ENCODE results near the gene MCC. TPM values are rescaled to one million over a fixed set of nuclear protein-coding genes. Genes with fewer than 3 reads are reported as not detected.

The MCC gene
- polyA plus RNA-seq, 2 of the 4 experiments (the other 2 are of a cell fraction) = 0.09 to 0.10 TPM

GRCh38 chr5:113194591-113194990 lies 293.7 kb downstream of the MCC start:
- CTCF ChIA-PET = no interaction called here
- no peak for FAIRE-seq
- DNase-seq (ENCODE audit: low read depth in 1 of 2, low spot score in 1 of 2) = no peak
- TF ChIP-seq RCOR1 (IDR thresholded peaks at IDR 0.05; ENCODE audit: low read depth, low read length) = no peak
- TF ChIP-seq SREBF2 (IDR thresholded peaks at IDR 0.05) = no peak
- TF ChIP-seq RAD21 (conservative IDR thresholded peaks at IDR 0.05 in 1 of 2, IDR thresholded peaks at IDR 0.05 in 1 of 2) = no peak
- no peak for ATAC-seq
- Histone ChIP-seq H3K4me1 (no peaks in the 10 kb centered on the region), H3K4me3 (no peak overlapping the region), H3K27ac (no peak overlapping the region), H3K4me2 (no peak overlapping the region), H3K9me3 (0 out of 3 replicates have a peak, but pooled peaks cover 3% of the 10 kb centered on the region)
- POLR2A ChIA-PET = no interaction called here
- WGBS (ENCODE audit: missing lambda C conversion rate) = 17% methylated on average over 5 of the region's 5 CpGs

GRCh38 chr5:113194125-113194524 lies 294.1 kb downstream of the MCC start:
- no peak for FAIRE-seq
- POLR2A ChIA-PET = no interaction called here
- ATAC-seq = no peak
- 48% methylated on average over 6 of the region's 6 CpGs for WGBS (ENCODE audit: missing lambda C conversion rate)
- DNase-seq (ENCODE audit: low read depth in 1 of 2, low spot score in 1 of 2) = no peak
- Histone ChIP-seq H3K27ac (no peak overlapping the region), H3K4me2 (no peak overlapping the region), H3K9me3 (0 out of 3 replicates have a peak, but pooled peaks cover 3% of the 10 kb centered on the region), H3K4me1 (no peaks in the 10 kb centered on the region), H3K4me3 (no peak overlapping the region)
- TF ChIP-seq KDM1A (IDR thresholded peaks at IDR 0.05; ENCODE audit: low read depth) (no peak), FOXS1 (CRISPR knock-in tag; IDR thresholded peaks at IDR 0.05) (no peak)
- CTCF ChIA-PET = no interaction called here

- no peak overlapping the region for H3K27ac ChIP-seq
- ATAC-seq (no peak), FAIRE-seq (no peak), DNase-seq (ENCODE audit: low read depth in 1 of 2, low spot score in 1 of 2) (no peak)
- TF ChIP-seq BCL3 (IDR thresholded peaks at IDR 0.05) (no peak), POLR2AphosphoS2 (conservative IDR thresholded peaks at IDR 0.05; ENCODE audit: low read length) (no peak), CBX8 (IDR thresholded peaks at IDR 0.05) (no peak), MAX (IDR thresholded peaks at IDR 0.05) (no peak), SMC3 (IDR thresholded peaks at IDR 0.05) (no peak), EHMT2 (IDR thresholded peaks at IDR 0.05; ENCODE audit: low read depth) (no peak), FOXS1 (CRISPR knock-in tag; IDR thresholded peaks at IDR 0.05) (no peak), MYC (IDR thresholded peaks at IDR 0.05; ENCODE audit: borderline replicate concordance, low read length) (no peak), HMGXB4 (CRISPR knock-in tag; IDR thresholded peaks at IDR 0.05; ENCODE audit: borderline replicate concordance) (no peak)
- ChIA-PET POLR2A (no interaction called here), CTCF (no interaction called here)
- no peak overlapping the region for H3K4me3 ChIP-seq
- H3K9me3 ChIP-seq = 0 out of 3 replicates have a peak, but pooled peaks cover 3% of the 10 kb centered on the region
- H3K4me1 ChIP-seq = no peaks in the 10 kb centered on the region
- 44% methylated on average over 5 of the region's 5 CpGs for WGBS (ENCODE audit: missing lambda C conversion rate)
- H3K4me2 ChIP-seq = no peak overlapping the region
These were observed 294.8 kb downstream of the MCC start for GRCh38 chr5:113193311-113193978.

GRCh38 chr5:113192541-113192940 lies 295.7 kb downstream of the MCC start:
- no peak for TF ChIP-seq CBX2 (IDR thresholded peaks at IDR 0.05; ENCODE audit: borderline replicate concordance, low read depth)
- no peak for TF ChIP-seq RFX5 (IDR thresholded peaks at IDR 0.05)
- no peak for TF ChIP-seq TFCP2L1 (CRISPR knock-in tag; IDR thresholded peaks at IDR 0.05)
- TF ChIP-seq FOSB (CRISPR knock-in tag; IDR thresholded peaks at IDR 0.05) = no peak
- no peak for TF ChIP-seq ESRRA (IDR thresholded peaks at IDR 0.05; ENCODE audit: borderline replicate concordance, low read length)
- TF ChIP-seq ZFP36 (IDR thresholded peaks at IDR 0.05; ENCODE audit: borderline replicate concordance, partially characterized antibody) = no peak
- no peak for TF ChIP-seq RCOR1 (IDR thresholded peaks at IDR 0.05; ENCODE audit: low read depth, low read length)
- no peak for TF ChIP-seq JUN (IDR thresholded peaks at IDR 0.05)
- TF ChIP-seq CEBPB (IDR thresholded peaks at IDR 0.05) = no peak
- no peak for TF ChIP-seq EHF (CRISPR knock-in tag; IDR thresholded peaks at IDR 0.05)
- no peak for TF ChIP-seq PBX3 (IDR thresholded peaks at IDR 0.05)
- no peak for TF ChIP-seq MAFK (IDR thresholded peaks at IDR 0.05; ENCODE audit: partially characterized antibody)
- TF ChIP-seq MAX (IDR thresholded peaks at IDR 0.05) = no peak
- no peak for TF ChIP-seq KDM1A (IDR thresholded peaks at IDR 0.05; ENCODE audit: low read depth)
- H3K4me1 ChIP-seq = no peaks in the 10 kb centered on the region
- ChIA-PET CTCF (no interaction called here), POLR2A (no interaction called here)
- FAIRE-seq (no peak), ATAC-seq (no peak), DNase-seq (ENCODE audit: low read depth in 1 of 2, low spot score in 1 of 2) (no peak)
- no peak overlapping the region for H3K4me3 ChIP-seq
- WGBS (ENCODE audit: missing lambda C conversion rate) = 14% methylated on average over 2 of the region's 2 CpGs
- no peak overlapping the region for H3K27ac ChIP-seq
- 0 out of 3 replicates have a peak, but pooled peaks cover 3% of the 10 kb centered on the region for H3K9me3 ChIP-seq
- no peak overlapping the region for H3K4me2 ChIP-seq

All from A549 (cell line).